ENCODE data around the gene SPRR4.

The SPRR4 gene

GRCh38 chr1:152982076-152982475 lies 11.6 kb downstream of the SPRR4 start:
- TF ChIP-seq CTCF (IDR thresholded peaks at IDR 0.05; ENCODE audit: low read depth, low read length, missing control alignments), result no peak

DNA sequence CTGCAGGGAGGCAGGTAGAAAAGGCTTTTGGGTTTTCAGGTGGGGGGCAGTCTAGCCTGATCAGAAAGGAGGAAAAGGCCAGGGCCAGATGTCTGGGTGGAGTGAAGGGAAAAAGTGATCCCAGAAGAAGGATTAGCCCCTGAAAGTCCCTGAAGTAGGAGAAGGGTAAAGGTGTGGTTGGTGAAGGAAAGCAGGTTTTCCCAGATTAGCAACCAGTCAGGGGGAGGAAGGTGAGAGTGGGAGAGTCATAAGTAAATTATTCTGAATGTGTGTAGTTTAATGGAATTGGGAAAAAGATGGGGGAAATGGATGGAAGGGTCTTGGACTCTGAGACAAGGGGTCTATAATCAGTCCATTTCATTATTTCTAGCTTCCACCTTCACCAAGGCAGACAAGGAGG lies 12.8 kb downstream of the SPRR4 start:
- H3K4me3 ChIP-seq (ENCODE audit: low read depth, low read length), result no peak overlapping the region
- DNase-seq (ENCODE audit: low read depth), result no peak
- no peak for TF ChIP-seq CTCF (IDR thresholded peaks at IDR 0.05; ENCODE audit: low read depth, low read length, missing control alignments)
- in situ Hi-C loops (cut with HindIII; ENCODE audit: low sequenced_read_pairs), result no loop called here

More at GRCh38 chr1:152982076-152982475, 11.6 kb downstream of the SPRR4 start:
- H3K4me3 ChIP-seq (ENCODE audit: low read depth, low read length), result no peak overlapping the region
- in situ Hi-C loops (cut with HindIII; ENCODE audit: low sequenced_read_pairs), result no loop called here
- no peak for DNase-seq (ENCODE audit: low read depth)

DNA sequence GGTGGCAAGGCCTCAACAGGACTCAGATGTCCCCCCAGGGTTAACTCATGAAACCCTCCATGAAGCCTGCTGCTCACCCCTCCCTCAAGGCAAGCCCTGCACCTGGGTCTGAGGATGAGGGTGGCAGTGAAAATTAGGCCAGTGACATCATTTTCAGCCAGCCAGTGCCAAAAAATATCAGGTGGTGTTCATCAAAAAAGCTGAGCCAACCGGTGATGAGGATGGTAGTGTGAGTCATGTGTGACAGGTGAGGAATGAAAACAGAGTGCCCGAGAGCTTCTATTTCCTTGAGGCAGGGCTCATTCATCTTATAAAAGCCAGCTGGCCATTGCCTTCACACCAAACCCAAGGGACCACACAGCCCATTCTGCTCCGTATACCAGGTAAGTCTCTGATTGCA lies 13.3 kb downstream of the SPRR4 start, which contains the start of gene SPRR1A:
Gene SPRR1A (plus strand): TSS at position 339 of the 400 bp plus-strand sequence. CDS start 1,150 bp downstream, outside the sequence.
- no peak for DNase-seq (ENCODE audit: low read depth)
- no peak within 1 kb of the TSS for H3K4me3 ChIP-seq (ENCODE audit: low read depth, low read length)
- in situ Hi-C loops (cut with HindIII; ENCODE audit: low sequenced_read_pairs), result no loop called here
- TF ChIP-seq CTCF (IDR thresholded peaks at IDR 0.05; ENCODE audit: low read depth, low read length, missing control alignments), result no peak

DNA sequence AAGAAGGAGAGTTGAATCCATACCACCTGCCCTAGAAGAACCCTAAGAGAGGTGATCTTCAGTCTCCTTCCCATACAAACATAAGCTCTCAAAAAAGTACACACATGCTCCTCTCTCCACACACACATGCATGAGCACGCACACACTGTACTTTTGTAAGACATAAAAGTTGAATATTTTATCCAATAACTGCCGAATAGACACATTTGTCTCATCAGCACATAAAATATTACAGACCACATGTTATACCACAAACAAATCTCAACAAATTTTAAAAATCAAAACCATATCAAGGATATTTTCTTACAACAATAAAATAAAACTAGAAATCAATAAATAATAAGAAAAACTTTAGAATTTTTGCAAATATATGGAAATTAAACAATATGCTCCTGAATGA lies 16.1 kb downstream of the SPRR4 start:
- no peak for TF ChIP-seq CTCF (IDR thresholded peaks at IDR 0.05; ENCODE audit: low read depth, low read length, missing control alignments)
- H3K4me3 ChIP-seq (ENCODE audit: low read depth, low read length), result no peak overlapping the region
- in situ Hi-C loops (cut with HindIII; ENCODE audit: low sequenced_read_pairs), result no loop called here
- no peak for DNase-seq (ENCODE audit: low read depth)

GRCh38 chr1:152993186-152993585 lies 22.7 kb downstream of the SPRR4 start:
- no peak for TF ChIP-seq CTCF (IDR thresholded peaks at IDR 0.05; ENCODE audit: low read depth, low read length, missing control alignments)
- DNase-seq (ENCODE audit: low read depth), result no peak
- no peak overlapping the region for H3K4me3 ChIP-seq (ENCODE audit: low read depth, low read length)
- in situ Hi-C loops (cut with HindIII; ENCODE audit: low sequenced_read_pairs), result no loop called here

GRCh38 chr1:152995842-152996241 lies 25.4 kb downstream of the SPRR4 start:
- in situ Hi-C loops (cut with HindIII; ENCODE audit: low sequenced_read_pairs), result no loop called here
- no peak for TF ChIP-seq CTCF (IDR thresholded peaks at IDR 0.05; ENCODE audit: low read depth, low read length, missing control alignments)
- H3K4me3 ChIP-seq (ENCODE audit: low read depth, low read length), result no peak overlapping the region
- no peak for DNase-seq (ENCODE audit: low read depth)
